Activated CD8-positive, alpha-beta T cell treated with anti-CD3 and anti-CD28 coated beads for 36 hours (primary cell): ENCODE measurements around the gene HOXA5. TPM values are rescaled to one million over a fixed set of nuclear protein-coding genes. Genes with fewer than 3 reads are reported as not detected.

Experiments
- ATAC-seq: fragments of 200-7000 bp; cut with Tn5 transposase; one replicate; pipeline ENCODE4 v1.10.0; 2021; ENCODE audit warnings: mild to moderate bottlenecking, moderate library complexity
- CTCF ChIA-PET: fragments of 350-600 bp; sonication (Branson Sonifier 250); formaldehyde crosslinking; loops from one replicate; lab custom pipeline; 2021; ENCODE audit warnings: antibody characterized with exemption; lab: Charles Lee
- POLR2A ChIA-PET: fragments of 350-600 bp; sonication (Branson Sonifier 250); formaldehyde crosslinking; loops from one replicate; lab custom pipeline; 2021; ENCODE audit warnings: antibody characterized with exemption; lab: Charles Lee
- DNase-seq: peaks from one replicate; pipeline ENCODE4 v3.0.0-alpha.2; 2020
- H3K27ac Mint-ChIP-seq: one replicate; pipeline ENCODE4 v1.8.0; 2021; ENCODE audit warnings: mild to moderate bottlenecking, mixed read lengths
- H3K27me3 Mint-ChIP-seq: one replicate; pipeline ENCODE4 v1.8.0; 2021; ENCODE audit warnings: mixed read lengths
- H3K36me3 Mint-ChIP-seq: one replicate; pipeline ENCODE4 v1.8.0; 2021; ENCODE audit warnings: low read depth, mixed read lengths
- H3K4me1 Mint-ChIP-seq: one replicate; pipeline ENCODE4 v1.8.0; 2021; ENCODE audit warnings: low read depth, mixed read lengths
- H3K4me3 Mint-ChIP-seq: one replicate; pipeline ENCODE4 v1.8.0; 2021; ENCODE audit warnings: mild to moderate bottlenecking, moderate library complexity, mixed read lengths
- H3K9me3 Mint-ChIP-seq: one replicate; pipeline ENCODE4 v1.8.0; 2021; ENCODE audit warnings: mixed read lengths
- CTCF ChIP-seq: fragments of 200-600 bp; IDR thresholded peaks from one replicate; pipeline ENCODE4 v1.8.0; 2022; ENCODE audit warnings: antibody characterized with exemption, mild to moderate bottlenecking
- intact Hi-C: fragments of 100-400 bp; cut with micrococcal nuclease; formaldehyde crosslinking; loops from one replicate; pipeline ENCODE4 v1.10.0; 2022
- total RNA-seq, 2 experiments: library from RNA; stranded (reverse); gene quantifications; one replicate each; pipeline ENCODE4 v1.2.3, GENCODE V29; 2021

HOXA5 gene
- total RNA-seq = not detected

- TF ChIP-seq CTCF = peak; percentile 35
- H3K4me1 Mint-ChIP-seq = peaks cover 3% of the 10 kb centered on the region
- H3K36me3 Mint-ChIP-seq = no peaks in the 10 kb centered on the region
- H3K9me3 Mint-ChIP-seq = no peaks in the 10 kb centered on the region
- peaks cover 32% of the 10 kb centered on the region for H3K27me3 Mint-ChIP-seq
- no peak for ATAC-seq
- ChIA-PET POLR2A (interaction anchor here (1.1 kb wide), 1 partner anchor 11 kb away, joined by 3 read pairs; no protein-coding TSS in a partner anchor), CTCF (interaction anchor here (1.2 to 2.1 kb wide), 4 partner anchors 12 to 461 kb away, joined by 3 to 6 read pairs (median 4); partner anchors contain the start of gene HOXA4)
- DNase-seq = no peak
- no peak within 1 kb of the TSS for H3K27ac Mint-ChIP-seq
- intact Hi-C loops = no loop called here
- H3K4me3 Mint-ChIP-seq = peak within 1 kb of the TSS; percentile 17
These were observed at the start of gene HOXA5 for GRCh38 chr7:27143023-27143949. HOXA5 (minus strand) TSS chr7:27143681; CDS start chr7:27143607, 74 bp downstream.

- peak overlapping the region; percentile 46 for H3K4me3 Mint-ChIP-seq
- DNase-seq (no peak), ATAC-seq (peak; percentile 50)
- ChIA-PET POLR2A (interaction anchor here (1.5 kb wide), 1 partner anchor 47 kb away, joined by 3 read pairs; no protein-coding TSS in a partner anchor), CTCF (interaction anchor here (0.9 to 1.5 kb wide), 6 partner anchors 9 to 30 kb away, joined by 3 to 7 read pairs (median 4); no protein-coding TSS in a partner anchor)
- peaks cover 85% of the 10 kb centered on the region for H3K27me3 Mint-ChIP-seq
- TF ChIP-seq CTCF = no peak
- H3K36me3 Mint-ChIP-seq = no peaks in the 10 kb centered on the region
- intact Hi-C loops = no loop called here
- H3K9me3 Mint-ChIP-seq = no peaks in the 10 kb centered on the region
- peaks cover 26% of the 10 kb centered on the region for H3K4me1 Mint-ChIP-seq
- H3K27ac Mint-ChIP-seq = no peak overlapping the region
These were observed 49.3 kb upstream of the HOXA5 start for GRCh38 chr7:27192546-27193334.

GRCh38 chr7:27191833-27192545, 48.5 kb upstream of the HOXA5 start:
- H3K27ac Mint-ChIP-seq = no peak overlapping the region
- peak overlapping the region; percentile 35 for H3K4me3 Mint-ChIP-seq
- no peak for TF ChIP-seq CTCF
- peaks cover 85% of the 10 kb centered on the region for H3K27me3 Mint-ChIP-seq
- peaks cover 32% of the 10 kb centered on the region for H3K4me1 Mint-ChIP-seq
- ATAC-seq (no peak), DNase-seq (no peak)
- ChIA-PET POLR2A (interaction anchor here (1.5 kb wide), 1 partner anchor 48 kb away, joined by 3 read pairs; no protein-coding TSS in a partner anchor), CTCF (interaction anchor here (0.7 to 2.7 kb wide), 7 partner anchors 8 to 828 kb away, joined by 3 to 8 read pairs (median 4); partner anchors contain the start of gene HOXA13)
- H3K36me3 Mint-ChIP-seq = no peaks in the 10 kb centered on the region
- H3K9me3 Mint-ChIP-seq = no peaks in the 10 kb centered on the region
- intact Hi-C loops = no loop called here

GRCh38 chr7:27191161-27191731, 47.8 kb upstream of the HOXA5 start:
- intact Hi-C loops = no loop called here
- DNase-seq = no peak
- Mint-ChIP-seq H3K4me1 (peaks cover 32% of the 10 kb centered on the region), H3K27ac (no peak overlapping the region), H3K9me3 (no peaks in the 10 kb centered on the region), H3K36me3 (no peaks in the 10 kb centered on the region), H3K27me3 (peaks cover 84% of the 10 kb centered on the region), H3K4me3 (no peak overlapping the region)
- ChIA-PET POLR2A (interaction anchor here (1.5 kb wide), 1 partner anchor 49 kb away, joined by 3 read pairs; no protein-coding TSS in a partner anchor), CTCF (interaction anchor here (0.7 to 2.7 kb wide), 6 partner anchors 8 to 829 kb away, joined by 3 to 23 read pairs (median 4); partner anchors contain the start of genes EVX1 and HOXA13)
- ATAC-seq = no peak
- TF ChIP-seq CTCF = no peak
